ENCODE data around the gene FHIP2A.

- TF ChIP-seq, protein P1, sequence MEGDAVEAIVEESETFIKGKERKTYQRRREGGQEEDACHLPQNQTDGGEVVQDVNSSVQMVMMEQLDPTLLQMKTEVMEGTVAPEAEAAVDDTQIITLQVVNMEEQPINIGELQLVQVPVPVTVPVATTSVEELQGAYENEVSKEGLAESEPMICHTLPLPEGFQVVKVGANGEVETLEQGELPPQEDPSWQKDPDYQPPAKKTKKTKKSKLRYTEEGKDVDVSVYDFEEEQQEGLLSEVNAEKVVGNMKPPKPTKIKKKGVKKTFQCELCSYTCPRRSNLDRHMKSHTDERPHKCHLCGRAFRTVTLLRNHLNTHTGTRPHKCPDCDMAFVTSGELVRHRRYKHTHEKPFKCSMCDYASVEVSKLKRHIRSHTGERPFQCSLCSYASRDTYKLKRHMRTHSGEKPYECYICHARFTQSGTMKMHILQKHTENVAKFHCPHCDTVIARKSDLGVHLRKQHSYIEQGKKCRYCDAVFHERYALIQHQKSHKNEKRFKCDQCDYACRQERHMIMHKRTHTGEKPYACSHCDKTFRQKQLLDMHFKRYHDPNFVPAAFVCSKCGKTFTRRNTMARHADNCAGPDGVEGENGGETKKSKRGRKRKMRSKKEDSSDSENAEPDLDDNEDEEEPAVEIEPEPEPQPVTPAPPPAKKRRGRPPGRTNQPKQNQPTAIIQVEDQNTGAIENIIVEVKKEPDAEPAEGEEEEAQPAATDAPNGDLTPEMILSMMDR (IDR thresholded peaks at IDR 0.05; ENCODE audit: insufficient read depth, low read length) = no peak
- TF ChIP-seq POLR2AphosphoS5 (IDR thresholded peaks at IDR 0.05; ENCODE audit: low read depth) = no peak
- no peak for TF ChIP-seq GABPA (IDR thresholded peaks at IDR 0.05; ENCODE audit: low read depth)
- TF ChIP-seq, protein P2, sequence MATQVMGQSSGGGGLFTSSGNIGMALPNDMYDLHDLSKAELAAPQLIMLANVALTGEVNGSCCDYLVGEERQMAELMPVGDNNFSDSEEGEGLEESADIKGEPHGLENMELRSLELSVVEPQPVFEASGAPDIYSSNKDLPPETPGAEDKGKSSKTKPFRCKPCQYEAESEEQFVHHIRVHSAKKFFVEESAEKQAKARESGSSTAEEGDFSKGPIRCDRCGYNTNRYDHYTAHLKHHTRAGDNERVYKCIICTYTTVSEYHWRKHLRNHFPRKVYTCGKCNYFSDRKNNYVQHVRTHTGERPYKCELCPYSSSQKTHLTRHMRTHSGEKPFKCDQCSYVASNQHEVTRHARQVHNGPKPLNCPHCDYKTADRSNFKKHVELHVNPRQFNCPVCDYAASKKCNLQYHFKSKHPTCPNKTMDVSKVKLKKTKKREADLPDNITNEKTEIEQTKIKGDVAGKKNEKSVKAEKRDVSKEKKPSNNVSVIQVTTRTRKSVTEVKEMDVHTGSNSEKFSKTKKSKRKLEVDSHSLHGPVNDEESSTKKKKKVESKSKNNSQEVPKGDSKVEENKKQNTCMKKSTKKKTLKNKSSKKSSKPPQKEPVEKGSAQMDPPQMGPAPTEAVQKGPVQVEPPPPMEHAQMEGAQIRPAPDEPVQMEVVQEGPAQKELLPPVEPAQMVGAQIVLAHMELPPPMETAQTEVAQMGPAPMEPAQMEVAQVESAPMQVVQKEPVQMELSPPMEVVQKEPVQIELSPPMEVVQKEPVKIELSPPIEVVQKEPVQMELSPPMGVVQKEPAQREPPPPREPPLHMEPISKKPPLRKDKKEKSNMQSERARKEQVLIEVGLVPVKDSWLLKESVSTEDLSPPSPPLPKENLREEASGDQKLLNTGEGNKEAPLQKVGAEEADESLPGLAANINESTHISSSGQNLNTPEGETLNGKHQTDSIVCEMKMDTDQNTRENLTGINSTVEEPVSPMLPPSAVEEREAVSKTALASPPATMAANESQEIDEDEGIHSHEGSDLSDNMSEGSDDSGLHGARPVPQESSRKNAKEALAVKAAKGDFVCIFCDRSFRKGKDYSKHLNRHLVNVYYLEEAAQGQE (IDR thresholded peaks at IDR 0.05; ENCODE audit: insufficient replicate concordance, low read depth) = no peak
- TF ChIP-seq SPI1 (IDR thresholded peaks at IDR 0.05; ENCODE audit: borderline replicate concordance, low read depth) = no peak
Observed at GRCh38 chr10:114772496-114773196, 48.9 kb upstream of the FHIP2A start.
